22Rv1 (cell line): ENCODE data around the gene USP35.

Experiments used
- ZFX ChIP-seq: fragments of 450-650 bp; IDR thresholded peaks from 2 replicates; pipeline ENCODE4 v1.6.1; 2017; ENCODE audit warnings: antibody characterized with exemption, borderline replicate concordance
- TF ChIP-seq, protein P1 (sequence below): fragments of 450-650 bp; IDR thresholded peaks from 2 replicates; pipeline ENCODE4 v1.5.1; 2017; ENCODE audit warnings: mild to moderate bottlenecking

DNA sequence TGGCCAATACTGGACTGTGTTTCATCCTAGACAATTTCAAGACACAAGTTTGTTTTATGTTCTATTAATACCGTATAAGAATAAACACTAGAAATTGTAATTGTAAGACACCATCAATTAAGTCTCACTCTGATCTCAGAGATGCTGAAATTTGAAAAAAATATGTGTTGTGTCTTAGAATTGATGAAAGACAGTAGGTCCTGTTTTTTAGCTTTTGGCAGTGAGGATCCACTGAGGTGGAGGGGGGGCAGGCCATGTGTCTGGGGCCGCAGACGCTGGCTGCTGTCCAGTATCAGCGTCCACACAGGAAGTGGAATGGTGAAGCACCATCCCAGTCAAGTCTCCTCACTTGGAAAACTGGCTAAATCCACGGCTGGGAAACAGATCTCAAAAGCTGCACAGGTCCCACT is 26.8 kb upstream of the USP35 start:
- TF ChIP-seq, protein P1, sequence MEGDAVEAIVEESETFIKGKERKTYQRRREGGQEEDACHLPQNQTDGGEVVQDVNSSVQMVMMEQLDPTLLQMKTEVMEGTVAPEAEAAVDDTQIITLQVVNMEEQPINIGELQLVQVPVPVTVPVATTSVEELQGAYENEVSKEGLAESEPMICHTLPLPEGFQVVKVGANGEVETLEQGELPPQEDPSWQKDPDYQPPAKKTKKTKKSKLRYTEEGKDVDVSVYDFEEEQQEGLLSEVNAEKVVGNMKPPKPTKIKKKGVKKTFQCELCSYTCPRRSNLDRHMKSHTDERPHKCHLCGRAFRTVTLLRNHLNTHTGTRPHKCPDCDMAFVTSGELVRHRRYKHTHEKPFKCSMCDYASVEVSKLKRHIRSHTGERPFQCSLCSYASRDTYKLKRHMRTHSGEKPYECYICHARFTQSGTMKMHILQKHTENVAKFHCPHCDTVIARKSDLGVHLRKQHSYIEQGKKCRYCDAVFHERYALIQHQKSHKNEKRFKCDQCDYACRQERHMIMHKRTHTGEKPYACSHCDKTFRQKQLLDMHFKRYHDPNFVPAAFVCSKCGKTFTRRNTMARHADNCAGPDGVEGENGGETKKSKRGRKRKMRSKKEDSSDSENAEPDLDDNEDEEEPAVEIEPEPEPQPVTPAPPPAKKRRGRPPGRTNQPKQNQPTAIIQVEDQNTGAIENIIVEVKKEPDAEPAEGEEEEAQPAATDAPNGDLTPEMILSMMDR, result no peak
- TF ChIP-seq ZFX, result no peak
